Measurements from ENCODE around the gene MARCHF3.

GRCh38 chr5:126941403-126941802, 89.0 kb downstream of the MARCHF3 start:
- TF ChIP-seq, protein P1, sequence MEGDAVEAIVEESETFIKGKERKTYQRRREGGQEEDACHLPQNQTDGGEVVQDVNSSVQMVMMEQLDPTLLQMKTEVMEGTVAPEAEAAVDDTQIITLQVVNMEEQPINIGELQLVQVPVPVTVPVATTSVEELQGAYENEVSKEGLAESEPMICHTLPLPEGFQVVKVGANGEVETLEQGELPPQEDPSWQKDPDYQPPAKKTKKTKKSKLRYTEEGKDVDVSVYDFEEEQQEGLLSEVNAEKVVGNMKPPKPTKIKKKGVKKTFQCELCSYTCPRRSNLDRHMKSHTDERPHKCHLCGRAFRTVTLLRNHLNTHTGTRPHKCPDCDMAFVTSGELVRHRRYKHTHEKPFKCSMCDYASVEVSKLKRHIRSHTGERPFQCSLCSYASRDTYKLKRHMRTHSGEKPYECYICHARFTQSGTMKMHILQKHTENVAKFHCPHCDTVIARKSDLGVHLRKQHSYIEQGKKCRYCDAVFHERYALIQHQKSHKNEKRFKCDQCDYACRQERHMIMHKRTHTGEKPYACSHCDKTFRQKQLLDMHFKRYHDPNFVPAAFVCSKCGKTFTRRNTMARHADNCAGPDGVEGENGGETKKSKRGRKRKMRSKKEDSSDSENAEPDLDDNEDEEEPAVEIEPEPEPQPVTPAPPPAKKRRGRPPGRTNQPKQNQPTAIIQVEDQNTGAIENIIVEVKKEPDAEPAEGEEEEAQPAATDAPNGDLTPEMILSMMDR (IDR thresholded peaks at IDR 0.05) = no peak
- no peak for TF ChIP-seq POLR2A (IDR thresholded peaks at IDR 0.05; ENCODE audit: low read length)
- no peak for TF ChIP-seq SMC3 (IDR thresholded peaks at IDR 0.05)
- TF ChIP-seq E2F6 (IDR thresholded peaks at IDR 0.05; ENCODE audit: borderline replicate concordance, low read depth) = no peak
- TF ChIP-seq RFX5 (IDR thresholded peaks at IDR 0.05) = no peak
- no peak for TF ChIP-seq KDM5A (IDR thresholded peaks at IDR 0.05)
- TF ChIP-seq CEBPB (IDR thresholded peaks at IDR 0.05) = no peak
- TF ChIP-seq, protein P2, sequence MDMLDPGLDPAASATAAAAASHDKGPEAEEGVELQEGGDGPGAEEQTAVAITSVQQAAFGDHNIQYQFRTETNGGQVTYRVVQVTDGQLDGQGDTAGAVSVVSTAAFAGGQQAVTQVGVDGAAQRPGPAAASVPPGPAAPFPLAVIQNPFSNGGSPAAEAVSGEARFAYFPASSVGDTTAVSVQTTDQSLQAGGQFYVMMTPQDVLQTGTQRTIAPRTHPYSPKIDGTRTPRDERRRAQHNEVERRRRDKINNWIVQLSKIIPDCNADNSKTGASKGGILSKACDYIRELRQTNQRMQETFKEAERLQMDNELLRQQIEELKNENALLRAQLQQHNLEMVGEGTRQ (IDR thresholded peaks at IDR 0.05) = no peak
- TF ChIP-seq, protein P3, sequence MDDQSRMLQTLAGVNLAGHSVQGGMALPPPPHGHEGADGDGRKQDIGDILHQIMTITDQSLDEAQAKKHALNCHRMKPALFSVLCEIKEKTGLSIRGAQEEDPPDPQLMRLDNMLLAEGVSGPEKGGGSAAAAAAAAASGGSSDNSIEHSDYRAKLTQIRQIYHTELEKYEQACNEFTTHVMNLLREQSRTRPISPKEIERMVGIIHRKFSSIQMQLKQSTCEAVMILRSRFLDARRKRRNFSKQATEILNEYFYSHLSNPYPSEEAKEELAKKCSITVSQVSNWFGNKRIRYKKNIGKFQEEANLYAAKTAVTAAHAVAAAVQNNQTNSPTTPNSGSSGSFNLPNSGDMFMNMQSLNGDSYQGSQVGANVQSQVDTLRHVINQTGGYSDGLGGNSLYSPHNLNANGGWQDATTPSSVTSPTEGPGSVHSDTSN (IDR thresholded peaks at IDR 0.05) = no peak

Data from A549 (cell line).